ENCODE data around the gene DPEP2.
"Not testable (repeated sequence)": the region's sequence is repeated elsewhere in the genome, so short reads cannot be mapped to it uniquely, and the experiment has no call there.

The DPEP2 gene

GRCh38 chr16:67998779-67999688, at the start of gene DPEP2:
Gene DPEP2 (minus strand): TSS chr16:67999484. CDS start chr16:67993212, 6,272 bp downstream.
- not testable (repeated sequence) for H3K4me3 ChIP-seq (ENCODE audit: low read depth, low read length); H3K4me1 ChIP-seq (ENCODE audit: control insufficient read depth, insufficient read depth, low read length); H3K27me3 ChIP-seq (ENCODE audit: control insufficient read depth, insufficient read depth, low read length)

GRCh38 chr16:68047987-68048386, 48.7 kb upstream of the DPEP2 start:
- H3K36me3 ChIP-seq (ENCODE audit: control insufficient read depth, insufficient read depth, low read length), result peaks cover 8% of the 10 kb centered on the region
- no peak overlapping the region for H3K4me3 ChIP-seq (ENCODE audit: low read depth, low read length)
- no peak overlapping the region for H3K9ac ChIP-seq (ENCODE audit: low read depth, low read length)
- no peaks in the 10 kb centered on the region for H3K9me3 ChIP-seq (ENCODE audit: control insufficient read depth, insufficient read depth, low read length)
- no peaks in the 10 kb centered on the region for H3K4me1 ChIP-seq (ENCODE audit: control insufficient read depth, insufficient read depth, low read length)
- no peaks in the 10 kb centered on the region for H3K27me3 ChIP-seq (ENCODE audit: control insufficient read depth, insufficient read depth, low read length)

More at GRCh38 chr16:67998779-67999688, at the start of gene DPEP2:
- not testable (repeated sequence) for H3K36me3 ChIP-seq (ENCODE audit: control insufficient read depth, insufficient read depth, low read length); H3K9ac ChIP-seq (ENCODE audit: low read depth, low read length); H3K9me3 ChIP-seq (ENCODE audit: control insufficient read depth, insufficient read depth, low read length)

GRCh38 chr16:68046106-68046505, 46.8 kb upstream of the DPEP2 start:
- Histone ChIP-seq H3K4me1 (ENCODE audit: control insufficient read depth, insufficient read depth, low read length) (no peaks in the 10 kb centered on the region), H3K36me3 (ENCODE audit: control insufficient read depth, insufficient read depth, low read length) (peaks cover 8% of the 10 kb centered on the region), H3K27me3 (ENCODE audit: control insufficient read depth, insufficient read depth, low read length) (no peaks in the 10 kb centered on the region), H3K4me3 (ENCODE audit: low read depth, low read length) (no peak overlapping the region), H3K9ac (ENCODE audit: low read depth, low read length) (no peak overlapping the region), H3K9me3 (ENCODE audit: control insufficient read depth, insufficient read depth, low read length) (no peaks in the 10 kb centered on the region)

- no peaks in the 10 kb centered on the region for H3K9me3 ChIP-seq (ENCODE audit: control insufficient read depth, insufficient read depth, low read length)
- no peaks in the 10 kb centered on the region for H3K36me3 ChIP-seq (ENCODE audit: control insufficient read depth, insufficient read depth, low read length)
- H3K27me3 ChIP-seq (ENCODE audit: control insufficient read depth, insufficient read depth, low read length), result no peaks in the 10 kb centered on the region
- no peak overlapping the region for H3K9ac ChIP-seq (ENCODE audit: low read depth, low read length)
- H3K4me1 ChIP-seq (ENCODE audit: control insufficient read depth, insufficient read depth, low read length), result no peaks in the 10 kb centered on the region
- no peak overlapping the region for H3K4me3 ChIP-seq (ENCODE audit: low read depth, low read length)
Observed at GRCh38 chr16:68041783-68042182, 42.5 kb upstream of the DPEP2 start.

- Histone ChIP-seq H3K4me1 (ENCODE audit: control insufficient read depth, insufficient read depth, low read length) (no peaks in the 10 kb centered on the region), H3K9me3 (ENCODE audit: control insufficient read depth, insufficient read depth, low read length) (no peaks in the 10 kb centered on the region), H3K4me3 (ENCODE audit: low read depth, low read length) (no peak overlapping the region), H3K9ac (ENCODE audit: low read depth, low read length) (no peak overlapping the region), H3K27me3 (ENCODE audit: control insufficient read depth, insufficient read depth, low read length) (no peaks in the 10 kb centered on the region), H3K36me3 (ENCODE audit: control insufficient read depth, insufficient read depth, low read length) (peaks cover 2% of the 10 kb centered on the region)
Observed at GRCh38 chr16:68040506-68041288, 41.4 kb upstream of the DPEP2 start.

GRCh38 chr16:68037841-68038597, 38.7 kb upstream of the DPEP2 start:
- H3K9ac ChIP-seq (ENCODE audit: low read depth, low read length), result no peak overlapping the region
- H3K9me3 ChIP-seq (ENCODE audit: control insufficient read depth, insufficient read depth, low read length), result no peaks in the 10 kb centered on the region
- no peaks in the 10 kb centered on the region for H3K4me1 ChIP-seq (ENCODE audit: control insufficient read depth, insufficient read depth, low read length)
- H3K36me3 ChIP-seq (ENCODE audit: control insufficient read depth, insufficient read depth, low read length), result peaks cover 2% of the 10 kb centered on the region
- no peaks in the 10 kb centered on the region for H3K27me3 ChIP-seq (ENCODE audit: control insufficient read depth, insufficient read depth, low read length)
- H3K4me3 ChIP-seq (ENCODE audit: low read depth, low read length), result no peak overlapping the region

- H3K36me3 ChIP-seq (ENCODE audit: control insufficient read depth, insufficient read depth, low read length), result peaks cover 2% of the 10 kb centered on the region
- no peaks in the 10 kb centered on the region for H3K27me3 ChIP-seq (ENCODE audit: control insufficient read depth, insufficient read depth, low read length)
- H3K9ac ChIP-seq (ENCODE audit: low read depth, low read length), result no peak overlapping the region
- no peak overlapping the region for H3K4me3 ChIP-seq (ENCODE audit: low read depth, low read length)
- no peaks in the 10 kb centered on the region for H3K4me1 ChIP-seq (ENCODE audit: control insufficient read depth, insufficient read depth, low read length)
- H3K9me3 ChIP-seq (ENCODE audit: control insufficient read depth, insufficient read depth, low read length), result no peaks in the 10 kb centered on the region
Observed at GRCh38 chr16:68035227-68035626, 35.9 kb upstream of the DPEP2 start.

- Histone ChIP-seq H3K9me3 (ENCODE audit: control insufficient read depth, insufficient read depth, low read length) (no peaks in the 10 kb centered on the region), H3K4me3 (ENCODE audit: low read depth, low read length) (no peak overlapping the region), H3K9ac (ENCODE audit: low read depth, low read length) (no peak overlapping the region), H3K27me3 (ENCODE audit: control insufficient read depth, insufficient read depth, low read length) (no peaks in the 10 kb centered on the region), H3K4me1 (ENCODE audit: control insufficient read depth, insufficient read depth, low read length) (no peaks in the 10 kb centered on the region), H3K36me3 (ENCODE audit: control insufficient read depth, insufficient read depth, low read length) (peaks cover 2% of the 10 kb centered on the region)
Observed at GRCh38 chr16:68033101-68033500, 33.8 kb upstream of the DPEP2 start.

GRCh38 chr16:68031951-68032350, 32.7 kb upstream of the DPEP2 start:
- peaks cover 2% of the 10 kb centered on the region for H3K36me3 ChIP-seq (ENCODE audit: control insufficient read depth, insufficient read depth, low read length)
- no peak overlapping the region for H3K4me3 ChIP-seq (ENCODE audit: low read depth, low read length)
- H3K9ac ChIP-seq (ENCODE audit: low read depth, low read length), result no peak overlapping the region

GRCh38 chr16:68030108-68030507, 30.8 kb upstream of the DPEP2 start:
- not testable (repeated sequence) for H3K27me3 ChIP-seq (ENCODE audit: control insufficient read depth, insufficient read depth, low read length); H3K4me3 ChIP-seq (ENCODE audit: low read depth, low read length); H3K36me3 ChIP-seq (ENCODE audit: control insufficient read depth, insufficient read depth, low read length); H3K4me1 ChIP-seq (ENCODE audit: control insufficient read depth, insufficient read depth, low read length); H3K9me3 ChIP-seq (ENCODE audit: control insufficient read depth, insufficient read depth, low read length); H3K9ac ChIP-seq (ENCODE audit: low read depth, low read length)

More at GRCh38 chr16:68031951-68032350, 32.7 kb upstream of the DPEP2 start:
- H3K9me3 ChIP-seq (ENCODE audit: control insufficient read depth, insufficient read depth, low read length), result no peaks in the 10 kb centered on the region
- no peaks in the 10 kb centered on the region for H3K4me1 ChIP-seq (ENCODE audit: control insufficient read depth, insufficient read depth, low read length)
- no peaks in the 10 kb centered on the region for H3K27me3 ChIP-seq (ENCODE audit: control insufficient read depth, insufficient read depth, low read length)

GRCh38 chr16:68028996-68029395, 29.7 kb upstream of the DPEP2 start:
- Histone ChIP-seq H3K27me3 (ENCODE audit: control insufficient read depth, insufficient read depth, low read length) (no peaks in the 10 kb centered on the region), H3K9me3 (ENCODE audit: control insufficient read depth, insufficient read depth, low read length) (no peaks in the 10 kb centered on the region), H3K36me3 (ENCODE audit: control insufficient read depth, insufficient read depth, low read length) (peaks cover 3% of the 10 kb centered on the region), H3K9ac (ENCODE audit: low read depth, low read length) (no peak overlapping the region), H3K4me1 (ENCODE audit: control insufficient read depth, insufficient read depth, low read length) (peaks cover 3% of the 10 kb centered on the region), H3K4me3 (ENCODE audit: low read depth, low read length) (no peak overlapping the region)

All from iPS-15b (cell line).